RWPE1 (cell line): Measurements from ENCODE around the gene CNTRL.
"Not testable (repeated sequence)": the region's sequence is repeated elsewhere in the genome, so short reads cannot be mapped to it uniquely, and the experiment has no call there.

Source experiments
- CTCF ChIA-PET: fragments of 350-600 bp; sonication (Branson Sonifier 250); formaldehyde crosslinking; extraction: SDS; loops from one replicate; lab custom pipeline; 2021; lab: Yijun Ruan, JAX
- POLR2A ChIA-PET: fragments of 400-600 bp; formaldehyde crosslinking; extraction: SDS; loops from one replicate; lab custom pipeline; 2020; ENCODE audit warnings: antibody characterized with exemption; ENCODE audit not compliant: low non-redundant PET; lab: Yijun Ruan, JAX
- DNase-seq: peaks from one replicate; pipeline ENCODE4 v3.0.0; 2012; ENCODE audit warnings: low spot score
- H3K27ac ChIP-seq: fragments of 450-650 bp; 2 replicates; pipeline ENCODE4 v1.5.1; 2017
- CTCF ChIP-seq: fragments of 450-650 bp; conservative IDR thresholded peaks from 2 replicates; pipeline ENCODE4 v1.5.1; 2017; ENCODE audit warnings: low read depth, mild to moderate bottlenecking

The CNTRL gene

GRCh38 chr9:121168052-121168451, 93.3 kb downstream of the CNTRL start:
- H3K27ac ChIP-seq, result no peak overlapping the region
- POLR2A ChIA-PET, result no interaction called here
- TF ChIP-seq CTCF, result no peak
- CTCF ChIA-PET, result no interaction called here
- DNase-seq, result no peak

- TF ChIP-seq CTCF, result peak; percentile 44
- CTCF ChIA-PET, result interaction anchor here (0.6 to 2.0 kb wide), 7 partner anchors 11 to 384 kb away, joined by 3 to 6 read pairs (median 3); no protein-coding TSS in a partner anchor
- 0 out of 2 replicates have a peak overlapping the region, but pooled peaks have one; percentile 7 for H3K27ac ChIP-seq
- POLR2A ChIA-PET, result no interaction called here
- peak; percentile 14 for DNase-seq
These were observed 94.4 kb downstream of the CNTRL start for GRCh38 chr9:121169094-121169601.

- no peak for DNase-seq
- ChIA-PET POLR2A (interaction anchor here (0.6 kb wide), 1 partner anchor 236 kb away, joined by 3 read pairs; no protein-coding TSS in a partner anchor), CTCF (no interaction called here)
- no peak overlapping the region for H3K27ac ChIP-seq
- no peak for TF ChIP-seq CTCF
These were observed 96.5 kb downstream of the CNTRL start for GRCh38 chr9:121171236-121171635.

GRCh38 chr9:121172726-121173487, 98.2 kb downstream of the CNTRL start:
- DNase-seq, result no peak
- ChIA-PET CTCF (interaction anchor here (0.7 to 1.2 kb wide), 2 partner anchors 13 to 17 kb away, joined by 3 read pairs; no protein-coding TSS in a partner anchor), POLR2A (no interaction called here)

GRCh38 chr9:121173501-121173900, 98.7 kb downstream of the CNTRL start:
- no peak for TF ChIP-seq CTCF
- POLR2A ChIA-PET, result no interaction called here
- no peak for DNase-seq
- CTCF ChIA-PET, result interaction anchor here (1.2 kb wide), 1 partner anchor 13 kb away, joined by 3 read pairs; no protein-coding TSS in a partner anchor
- H3K27ac ChIP-seq, result no peak overlapping the region

More at GRCh38 chr9:121172726-121173487, 98.2 kb downstream of the CNTRL start:
- TF ChIP-seq CTCF, result no peak
- H3K27ac ChIP-seq, result no peak overlapping the region

GRCh38 chr9:121178676-121179372, 104.1 kb downstream of the CNTRL start:
- ChIA-PET POLR2A (no interaction called here), CTCF (no interaction called here)
- TF ChIP-seq CTCF, result no peak
- no peak for DNase-seq
- no peak overlapping the region for H3K27ac ChIP-seq

GRCh38 chr9:121179373-121179721, 104.6 kb downstream of the CNTRL start:
- CTCF ChIA-PET, DNase-seq, H3K27ac ChIP-seq, POLR2A ChIA-PET: not testable (repeated sequence)
